Measurements from ENCODE around the gene MAML3.

MAML3 gene

GRCh38 chr4:139728840-139729239 lies 425.1 kb downstream of the MAML3 start:
- no peak for TF ChIP-seq CTCF (IDR thresholded peaks at IDR 0.05; ENCODE audit: low read depth, low read length)

GRCh38 chr4:139728146-139728545 lies 425.8 kb downstream of the MAML3 start:
- no peaks in the 10 kb centered on the region for H3K27me3 ChIP-seq
- H3K9me3 ChIP-seq: no peaks in the 10 kb centered on the region
- no peak overlapping the region for H3K4me3 ChIP-seq (ENCODE audit: low read depth, low read length)
- no peaks in the 10 kb centered on the region for H3K4me1 ChIP-seq
- no peak for TF ChIP-seq CTCF (IDR thresholded peaks at IDR 0.05; ENCODE audit: low read depth, low read length)
- H3K36me3 ChIP-seq: peaks cover 22% of the 10 kb centered on the region
- DNase-seq: no peak

More at GRCh38 chr4:139728840-139729239, 425.1 kb downstream of the MAML3 start:
- Histone ChIP-seq H3K27me3 (no peaks in the 10 kb centered on the region), H3K4me3 (ENCODE audit: low read depth, low read length) (no peak overlapping the region), H3K4me1 (no peaks in the 10 kb centered on the region), H3K36me3 (peaks cover 22% of the 10 kb centered on the region), H3K9me3 (no peaks in the 10 kb centered on the region)
- no peak for DNase-seq

- H3K9me3 ChIP-seq: no peaks in the 10 kb centered on the region
- peaks cover 4% of the 10 kb centered on the region; the same call in 1 of the 2 replicates for H3K4me1 ChIP-seq
- H3K4me3 ChIP-seq (ENCODE audit: low read depth, low read length): no peak overlapping the region
- H3K27me3 ChIP-seq: no peaks in the 10 kb centered on the region
- TF ChIP-seq CTCF (IDR thresholded peaks at IDR 0.05; ENCODE audit: low read depth, low read length): no peak
- H3K36me3 ChIP-seq: peaks cover 22% of the 10 kb centered on the region
- DNase-seq: no peak
These were observed 427.4 kb downstream of the MAML3 start for GRCh38 chr4:139726615-139727014.

GRCh38 chr4:139725236-139725635 lies 428.7 kb downstream of the MAML3 start:
- peaks cover 20% of the 10 kb centered on the region for H3K36me3 ChIP-seq

GRCh38 chr4:139721789-139722188 lies 432.2 kb downstream of the MAML3 start:
- Histone ChIP-seq H3K9me3 (no peaks in the 10 kb centered on the region), H3K4me1 (peaks cover 4% of the 10 kb centered on the region; the same call in 1 of the 2 replicates), H3K36me3 (peaks cover 36% of the 10 kb centered on the region), H3K27me3 (no peaks in the 10 kb centered on the region), H3K4me3 (ENCODE audit: low read depth, low read length) (no peak overlapping the region)
- DNase-seq: no peak
- no peak for TF ChIP-seq CTCF (IDR thresholded peaks at IDR 0.05; ENCODE audit: low read depth, low read length)

More at GRCh38 chr4:139725236-139725635, 428.7 kb downstream of the MAML3 start:
- Histone ChIP-seq H3K4me3 (ENCODE audit: low read depth, low read length) (no peak overlapping the region), H3K4me1 (peaks cover 4% of the 10 kb centered on the region; the same call in 1 of the 2 replicates), H3K27me3 (no peaks in the 10 kb centered on the region), H3K9me3 (no peaks in the 10 kb centered on the region)
- no peak for DNase-seq
- TF ChIP-seq CTCF (IDR thresholded peaks at IDR 0.05; ENCODE audit: low read depth, low read length): no peak

DNA sequence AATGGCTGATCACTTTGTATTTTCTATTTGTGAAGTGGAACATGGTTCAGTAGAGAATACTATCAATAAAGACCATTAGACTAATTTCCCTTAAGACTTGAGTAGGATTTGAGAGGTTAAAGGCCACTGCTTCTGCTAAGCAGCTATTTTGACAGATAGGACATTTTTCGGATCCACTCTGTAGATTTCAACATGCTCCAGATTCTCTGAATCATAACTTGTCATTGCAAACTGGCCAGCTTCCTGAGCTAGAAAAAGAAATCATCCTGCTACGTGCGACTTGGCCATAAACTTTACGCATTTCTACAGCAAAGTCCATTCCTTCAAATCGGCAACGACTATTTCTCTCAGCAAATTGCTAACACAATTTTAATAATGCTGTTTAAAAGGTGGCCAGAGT lies 433.2 kb downstream of the MAML3 start:
- Histone ChIP-seq H3K4me1 (peaks cover 4% of the 10 kb centered on the region; the same call in 1 of the 2 replicates), H3K36me3 (peaks cover 31% of the 10 kb centered on the region), H3K9me3 (no peaks in the 10 kb centered on the region), H3K4me3 (ENCODE audit: low read depth, low read length) (no peak overlapping the region), H3K27me3 (no peaks in the 10 kb centered on the region)
- no peak for TF ChIP-seq CTCF (IDR thresholded peaks at IDR 0.05; ENCODE audit: low read depth, low read length)
- no peak for DNase-seq

All from BE2C (cell line).